Type B pancreatic cell (in vitro differentiated cells): ENCODE results near the gene EPHA5. TPM values are rescaled to one million over a fixed set of nuclear protein-coding genes. Genes with fewer than 3 reads are reported as not detected.

Experiments used
- DNase-seq: peaks from one replicate; pipeline ENCODE4 v3.0.0; 2021; ENCODE audit warnings: mixed read lengths; ENCODE audit not compliant: unreplicated experiment; ENCODE audit errors: extremely low spot score
- H3K27ac Mint-ChIP-seq: 2 replicates; pipeline ENCODE4 v1.8.0; 2021; ENCODE audit warnings: mild to moderate bottlenecking, mixed read lengths
- H3K27me3 Mint-ChIP-seq: 2 replicates; pipeline ENCODE4 v1.8.0; 2021; ENCODE audit warnings: mixed read lengths
- H3K36me3 Mint-ChIP-seq: 2 replicates; pipeline ENCODE4 v1.8.0; 2021; ENCODE audit warnings: mixed read lengths
- H3K4me1 Mint-ChIP-seq: one replicate; pipeline ENCODE4 v1.8.0; 2021; ENCODE audit warnings: mixed read lengths; ENCODE audit not compliant: unreplicated experiment
- H3K4me3 Mint-ChIP-seq: 2 replicates; pipeline ENCODE4 v1.8.0; 2021; ENCODE audit warnings: mild to moderate bottlenecking, mixed read lengths
- H3K9me3 Mint-ChIP-seq: 2 replicates; pipeline ENCODE4 v1.8.0; 2021; ENCODE audit warnings: mixed read lengths
- CTCF ChIP-seq: fragments of 200-600 bp; sonication (generic); conservative IDR thresholded peaks from 2 replicates; pipeline ENCODE4 v1.5.0; 2021; ENCODE audit warnings: antibody characterized with exemption, mild to moderate bottlenecking
- total RNA-seq: library from RNA; stranded (reverse); gene quantifications from 2 replicates; pipeline ENCODE4 v1.2.1, GENCODE V29; 2021; ENCODE audit warnings: low replicate concordance

EPHA5 gene
- total RNA-seq, 1 donor from 2014 or later, result 2.4 TPM

DNA sequence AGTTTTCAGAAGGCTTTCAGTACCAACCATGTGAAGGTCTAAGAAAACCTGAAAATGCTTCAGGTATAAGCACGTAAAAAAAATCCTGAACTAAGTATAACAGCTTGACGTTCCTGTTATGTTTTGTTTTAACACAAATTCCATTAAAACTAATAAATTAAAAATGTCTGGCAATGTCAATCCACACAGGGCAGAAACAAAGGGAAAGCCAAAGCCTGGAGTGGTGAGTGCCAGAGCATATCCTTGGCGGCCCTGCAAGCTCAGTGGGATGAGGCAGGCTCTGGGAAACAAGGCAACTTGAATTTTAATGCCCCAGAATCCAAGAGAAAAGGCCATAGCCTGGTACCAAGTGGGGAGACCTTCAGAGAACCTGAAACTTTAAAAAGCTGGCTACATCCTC, 78.2 kb downstream of the EPHA5 start:
- Mint-ChIP-seq H3K36me3 (no peaks in the 10 kb centered on the region), H3K4me1 (peaks cover 4% of the 10 kb centered on the region), H3K27me3 (peaks cover 3% of the 10 kb centered on the region), H3K4me3 (no peak overlapping the region), H3K27ac (no peak overlapping the region), H3K9me3 (no peaks in the 10 kb centered on the region)
- no peak for DNase-seq
- no peak for TF ChIP-seq CTCF

GRCh38 chr4:65589921-65590320, 80.4 kb downstream of the EPHA5 start:
- H3K4me1 Mint-ChIP-seq, result no peaks in the 10 kb centered on the region
- DNase-seq, result no peak
- H3K27ac Mint-ChIP-seq, result no peak overlapping the region
- H3K4me3 Mint-ChIP-seq, result no peak overlapping the region
- no peaks in the 10 kb centered on the region for H3K9me3 Mint-ChIP-seq
- no peaks in the 10 kb centered on the region for H3K36me3 Mint-ChIP-seq
- peaks cover 4% of the 10 kb centered on the region for H3K27me3 Mint-ChIP-seq
- TF ChIP-seq CTCF, result no peak

GRCh38 chr4:65589331-65589730, 81.0 kb downstream of the EPHA5 start:
- H3K4me3 Mint-ChIP-seq, result no peak overlapping the region

DNA sequence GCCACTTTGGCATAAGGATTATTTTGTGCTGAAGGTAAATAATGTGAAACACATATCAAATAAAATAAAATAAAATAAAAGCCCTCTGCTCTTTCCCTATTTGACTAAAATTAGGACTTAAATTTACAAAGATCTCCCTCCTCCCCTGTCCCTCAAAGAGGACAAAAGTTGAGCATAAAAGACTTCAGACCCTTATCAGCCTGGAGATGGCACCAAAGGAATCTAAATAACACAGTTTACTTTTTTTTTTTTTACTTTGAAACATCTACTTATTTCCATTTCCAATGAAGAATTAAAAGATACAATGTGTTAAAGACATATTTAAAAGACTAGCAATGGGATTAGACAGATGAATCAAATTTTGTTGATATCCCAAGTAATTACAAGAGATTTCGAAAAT, 89.7 kb downstream of the EPHA5 start:
- peak; percentile 33 for TF ChIP-seq CTCF
- H3K27ac Mint-ChIP-seq, result no peak overlapping the region

More at GRCh38 chr4:65589331-65589730, 81.0 kb downstream of the EPHA5 start:
- TF ChIP-seq CTCF, result no peak
- no peaks in the 10 kb centered on the region for H3K9me3 Mint-ChIP-seq
- no peaks in the 10 kb centered on the region for H3K4me1 Mint-ChIP-seq
- H3K27ac Mint-ChIP-seq, result no peak overlapping the region
- no peaks in the 10 kb centered on the region for H3K36me3 Mint-ChIP-seq
- peaks cover 4% of the 10 kb centered on the region for H3K27me3 Mint-ChIP-seq
- DNase-seq, result no peak

GRCh38 chr4:65566473-65566872, 103.8 kb downstream of the EPHA5 start:
- no peak overlapping the region for H3K27ac Mint-ChIP-seq
- no peak overlapping the region for H3K4me3 Mint-ChIP-seq
- DNase-seq, result no peak
- TF ChIP-seq CTCF, result no peak
- no peaks in the 10 kb centered on the region for H3K9me3 Mint-ChIP-seq
- H3K27me3 Mint-ChIP-seq, result peaks cover 9% of the 10 kb centered on the region
- H3K4me1 Mint-ChIP-seq, result no peaks in the 10 kb centered on the region
- H3K36me3 Mint-ChIP-seq, result no peaks in the 10 kb centered on the region

More for the DNA sequence above, 89.7 kb downstream of the EPHA5 start:
- Mint-ChIP-seq H3K27me3 (peaks cover 3% of the 10 kb centered on the region), H3K4me3 (no peak overlapping the region), H3K36me3 (no peaks in the 10 kb centered on the region), H3K9me3 (no peaks in the 10 kb centered on the region), H3K4me1 (no peaks in the 10 kb centered on the region)
- DNase-seq, result no peak

- Mint-ChIP-seq H3K4me3 (no peak overlapping the region), H3K27ac (no peak overlapping the region)
Measured at GRCh38 chr4:65561164-65561563, 109.1 kb downstream of the EPHA5 start.

More at GRCh38 chr4:65561164-65561563, 109.1 kb downstream of the EPHA5 start:
- no peak for DNase-seq
- Mint-ChIP-seq H3K36me3 (no peaks in the 10 kb centered on the region), H3K4me1 (no peaks in the 10 kb centered on the region), H3K9me3 (no peaks in the 10 kb centered on the region), H3K27me3 (peaks cover 8% of the 10 kb centered on the region)
- no peak for TF ChIP-seq CTCF
